HG03432 (cell line): ENCODE results near the gene ARL15.

Source experiments
- ATAC-seq: cut with Tn5 transposase; IDR thresholded peaks from one replicate; pipeline ENCODE4 v1.9.1; 2021; ENCODE audit warnings: mild to moderate bottlenecking, moderate library complexity; ENCODE audit not compliant: unreplicated experiment

The ARL15 gene

GRCh38 chr5:54254482-54255198, 55.7 kb downstream of the ARL15 start:
- no peak for ATAC-seq

- ATAC-seq = no peak
Measured at GRCh38 chr5:54251981-54252380, 58.4 kb downstream of the ARL15 start.

- peak; percentile 51 for ATAC-seq
Measured at GRCh38 chr5:54249210-54250028, 61.0 kb downstream of the ARL15 start.

- ATAC-seq = no peak
Measured at GRCh38 chr5:54247226-54247625, 63.1 kb downstream of the ARL15 start.

- no peak for ATAC-seq
Measured at GRCh38 chr5:54243483-54244080, 66.8 kb downstream of the ARL15 start.

GRCh38 chr5:54242297-54242696, 68.1 kb downstream of the ARL15 start:
- no peak for ATAC-seq

GRCh38 chr5:54234304-54234933, 76.0 kb downstream of the ARL15 start:
- peak; percentile 42 for ATAC-seq

- ATAC-seq = no peak
Measured at GRCh38 chr5:54230936-54231685, 79.3 kb downstream of the ARL15 start.

GRCh38 chr5:54229041-54229780, 81.2 kb downstream of the ARL15 start:
- peak; percentile 96 for ATAC-seq

GRCh38 chr5:54227759-54228158, 82.6 kb downstream of the ARL15 start:
- no peak for ATAC-seq

- ATAC-seq = no peak
Measured at GRCh38 chr5:54227109-54227508, 83.3 kb downstream of the ARL15 start.

GRCh38 chr5:54226215-54226614, 84.2 kb downstream of the ARL15 start:
- ATAC-seq = no peak

GRCh38 chr5:54224103-54224826, 86.1 kb downstream of the ARL15 start:
- no peak for ATAC-seq

GRCh38 chr5:54222336-54222735, 88.0 kb downstream of the ARL15 start:
- no peak for ATAC-seq

GRCh38 chr5:54221135-54221534, 89.2 kb downstream of the ARL15 start:
- no peak for ATAC-seq

GRCh38 chr5:54220230-54221040, 89.9 kb downstream of the ARL15 start:
- no peak for ATAC-seq

- ATAC-seq = peak; percentile 73
Measured at GRCh38 chr5:54217826-54218503, 92.4 kb downstream of the ARL15 start.

GRCh38 chr5:54215233-54215736, 95.1 kb downstream of the ARL15 start:
- no peak for ATAC-seq
